HUES48 (cell line): ENCODE data around the gene PDZD2.

Experiments used
- H3K27ac ChIP-seq: one replicate; pipeline ENCODE4 v1.7.0; 2013; ENCODE audit warnings: low read depth, low read length, inconsistent platforms
- H3K27me3 ChIP-seq: 2 replicates; pipeline ENCODE4 v1.6.1; 2013; ENCODE audit warnings: mild to moderate bottlenecking, low read length; ENCODE audit not compliant: control insufficient read depth, insufficient read depth
- H3K36me3 ChIP-seq: 2 replicates; pipeline ENCODE4 v1.6.1; 2013; ENCODE audit warnings: low read length; ENCODE audit not compliant: control insufficient read depth, insufficient read depth
- H3K4me1 ChIP-seq: 2 replicates; pipeline ENCODE4 v1.6.1; 2013; ENCODE audit warnings: mild to moderate bottlenecking, low read length; ENCODE audit not compliant: control insufficient read depth, insufficient read depth
- H3K4me3 ChIP-seq: 2 replicates; pipeline ENCODE4 v1.5.1; 2013; ENCODE audit warnings: mild to moderate bottlenecking, low read depth, low read length
- H3K9ac ChIP-seq: 2 replicates; pipeline ENCODE4 v1.6.1; 2013; ENCODE audit warnings: mild to moderate bottlenecking, low read depth, low read length, moderate library complexity
- H3K9me3 ChIP-seq: 2 replicates; pipeline ENCODE4 v1.6.1; 2013; ENCODE audit warnings: low read length; ENCODE audit not compliant: control insufficient read depth, insufficient read depth

PDZD2 gene

GRCh38 chr5:32022638-32023037 lies 383.7 kb downstream of the PDZD2 start:
- no peak overlapping the region for H3K4me3 ChIP-seq
- peaks cover 18% of the 10 kb centered on the region for H3K4me1 ChIP-seq
- no peaks in the 10 kb centered on the region for H3K27me3 ChIP-seq

GRCh38 chr5:32023816-32024215 lies 384.9 kb downstream of the PDZD2 start:
- Histone ChIP-seq H3K4me3 (no peak overlapping the region), H3K36me3 (no peaks in the 10 kb centered on the region), H3K27ac (no peak overlapping the region), H3K9ac (no peak overlapping the region), H3K27me3 (no peaks in the 10 kb centered on the region), H3K9me3 (no peaks in the 10 kb centered on the region), H3K4me1 (peaks cover 13% of the 10 kb centered on the region)

More at GRCh38 chr5:32022638-32023037, 383.7 kb downstream of the PDZD2 start:
- H3K27ac ChIP-seq, result no peak overlapping the region
- H3K9me3 ChIP-seq, result no peaks in the 10 kb centered on the region
- no peak overlapping the region for H3K9ac ChIP-seq
- H3K36me3 ChIP-seq, result no peaks in the 10 kb centered on the region

- Histone ChIP-seq H3K36me3 (no peaks in the 10 kb centered on the region), H3K4me3 (no peak overlapping the region), H3K27me3 (no peaks in the 10 kb centered on the region), H3K4me1 (peaks cover 14% of the 10 kb centered on the region), H3K9me3 (no peaks in the 10 kb centered on the region), H3K9ac (no peak overlapping the region), H3K27ac (no peak overlapping the region)
These were observed 385.8 kb downstream of the PDZD2 start for GRCh38 chr5:32024751-32025150.

- peaks cover 27% of the 10 kb centered on the region for H3K4me1 ChIP-seq
These were observed 388.3 kb downstream of the PDZD2 start for GRCh38 chr5:32027093-32027716.

GRCh38 chr5:32027717-32028458 lies 389.0 kb downstream of the PDZD2 start:
- peaks cover 27% of the 10 kb centered on the region for H3K4me1 ChIP-seq
- H3K36me3 ChIP-seq, result no peaks in the 10 kb centered on the region
- peak overlapping the region; percentile 54 for H3K27ac ChIP-seq
- H3K27me3 ChIP-seq, result no peaks in the 10 kb centered on the region
- H3K9me3 ChIP-seq, result no peaks in the 10 kb centered on the region
- H3K9ac ChIP-seq, result peak overlapping the region; percentile 56
- H3K4me3 ChIP-seq, result no peak overlapping the region; the same call in 1 of the 2 replicates

More at GRCh38 chr5:32027093-32027716, 388.3 kb downstream of the PDZD2 start:
- no peaks in the 10 kb centered on the region for H3K36me3 ChIP-seq
- H3K27me3 ChIP-seq, result no peaks in the 10 kb centered on the region
- H3K27ac ChIP-seq, result peak overlapping the region; percentile 54
- no peak overlapping the region for H3K4me3 ChIP-seq
- no peaks in the 10 kb centered on the region for H3K9me3 ChIP-seq
- no peak overlapping the region; the same call in 1 of the 2 replicates for H3K9ac ChIP-seq

GRCh38 chr5:32029261-32029660 lies 390.3 kb downstream of the PDZD2 start:
- Histone ChIP-seq H3K9ac (no peak overlapping the region), H3K27ac (no peak overlapping the region), H3K4me1 (peaks cover 27% of the 10 kb centered on the region), H3K36me3 (no peaks in the 10 kb centered on the region), H3K27me3 (no peaks in the 10 kb centered on the region), H3K4me3 (no peak overlapping the region), H3K9me3 (no peaks in the 10 kb centered on the region)

- H3K9ac ChIP-seq, result no peak overlapping the region
- H3K27me3 ChIP-seq, result no peaks in the 10 kb centered on the region
- H3K9me3 ChIP-seq, result no peaks in the 10 kb centered on the region
- peaks cover 27% of the 10 kb centered on the region for H3K4me1 ChIP-seq
- H3K27ac ChIP-seq, result no peak overlapping the region
- no peaks in the 10 kb centered on the region for H3K36me3 ChIP-seq
- H3K4me3 ChIP-seq, result no peak overlapping the region
These were observed 390.9 kb downstream of the PDZD2 start for GRCh38 chr5:32029781-32030180.

- Histone ChIP-seq H3K9me3 (no peaks in the 10 kb centered on the region), H3K4me3 (no peak overlapping the region), H3K36me3 (no peaks in the 10 kb centered on the region), H3K27ac (no peak overlapping the region), H3K4me1 (peaks cover 27% of the 10 kb centered on the region), H3K9ac (no peak overlapping the region), H3K27me3 (no peaks in the 10 kb centered on the region)
These were observed 391.3 kb downstream of the PDZD2 start for GRCh38 chr5:32030222-32030621.

GRCh38 chr5:32030686-32031085 lies 391.8 kb downstream of the PDZD2 start:
- H3K36me3 ChIP-seq, result no peaks in the 10 kb centered on the region
- no peak overlapping the region for H3K9ac ChIP-seq
- H3K4me3 ChIP-seq, result no peak overlapping the region
- peaks cover 27% of the 10 kb centered on the region for H3K4me1 ChIP-seq
- no peak overlapping the region for H3K27ac ChIP-seq
- no peaks in the 10 kb centered on the region for H3K9me3 ChIP-seq
- no peaks in the 10 kb centered on the region for H3K27me3 ChIP-seq

GRCh38 chr5:32031089-32031488 lies 392.2 kb downstream of the PDZD2 start:
- Histone ChIP-seq H3K27me3 (no peaks in the 10 kb centered on the region), H3K9ac (no peak overlapping the region), H3K4me1 (peaks cover 27% of the 10 kb centered on the region), H3K36me3 (no peaks in the 10 kb centered on the region), H3K27ac (no peak overlapping the region), H3K4me3 (no peak overlapping the region), H3K9me3 (no peaks in the 10 kb centered on the region)

GRCh38 chr5:32038523-32038922 lies 399.6 kb downstream of the PDZD2 start:
- H3K27me3 ChIP-seq, result no peaks in the 10 kb centered on the region
- H3K27ac ChIP-seq, result no peak overlapping the region
- peaks cover 10% of the 10 kb centered on the region for H3K9me3 ChIP-seq
- H3K4me3 ChIP-seq, result no peak overlapping the region
- no peak overlapping the region for H3K9ac ChIP-seq
- H3K36me3 ChIP-seq, result no peaks in the 10 kb centered on the region
- H3K4me1 ChIP-seq, result no peaks in the 10 kb centered on the region
